GM12878 (cell line): ENCODE results near the gene CPEB3. TPM values are rescaled to one million over a fixed set of nuclear protein-coding genes. Genes with fewer than 3 reads are reported as not detected.

ENCODE experiments used
- ATAC-seq: fragments of 200-7000 bp; cut with Tn5 transposase; 3 replicates; pipeline ENCODE4 v1.9.1; 2020; ENCODE audit warnings: mild to moderate bottlenecking, moderate library complexity
- BruUV-seq: library from RNA; stranded (reverse); fragments of 400-500 nt; replicated peaks from 2 replicates; lab custom pipeline; 2021; lab: Mats Ljungman, UMichigan
- CTCF ChIA-PET: fragments of 300-600 bp; sonication (Branson Sonifier 250); formaldehyde crosslinking; extraction: SDS; loops from one replicate; lab custom pipeline; 2021; ENCODE audit warnings: inconsistent platforms; lab: Yijun Ruan, JAX
- POLR2A ChIA-PET: fragments of 350-600 bp; formaldehyde crosslinking; extraction: SDS; loops from one replicate; lab custom pipeline; 2021; ENCODE audit warnings: inconsistent platforms; lab: Charles Lee
- RAD21 ChIA-PET: fragments of 300-600 bp; sonication (Branson Sonifier 250); formaldehyde crosslinking; loops from one replicate; lab custom pipeline; 2023; ENCODE audit warnings: antibody characterized with exemption; ENCODE audit not compliant: unreplicated experiment; lab: Charles Lee
- SMC1A ChIA-PET: fragments of 300-600 bp; sonication (Branson Sonifier 250); formaldehyde crosslinking; loops from one replicate; lab custom pipeline; 2023; ENCODE audit not compliant: unreplicated experiment, uncharacterized antibody; lab: Charles Lee
- DNase-seq: peaks from one replicate; pipeline ENCODE4 v3.0.0-alpha.2; 2011; ENCODE audit warnings: low read depth, low spot score
- FAIRE-seq: peaks from 3 replicates; lab custom pipeline; 2011; peaks lifted over from hg19 to GRCh38; lab: Jason Lieb, UNC
- H2AFZ ChIP-seq: 2 replicates; pipeline ENCODE4 v1.6.0; 2011; ENCODE audit warnings: low read depth, low read length, control low read depth; ENCODE audit not compliant: control insufficient read depth
- H3K27ac ChIP-seq: 2 replicates; pipeline ENCODE4 v1.5.1; 2011; ENCODE audit warnings: control low read depth; ENCODE audit not compliant: control insufficient read depth, insufficient read depth
- H3K27me3 ChIP-seq, 2 experiments: replicated peaks in 1 of 2; 2 replicates each; pipeline versions ENCODE4 v1.6.0 to v1.6.1; 2011; ENCODE audit warnings: low read length in 1 of 2; ENCODE audit not compliant: control insufficient read depth in 2 of 2, insufficient read depth in 2 of 2
- H3K36me3 ChIP-seq, 2 experiments: 2 replicates each; pipeline ENCODE4 v1.5.1; 2011; ENCODE audit warnings: low read length in 1 of 2; ENCODE audit not compliant: control insufficient read depth in 2 of 2, insufficient read depth in 2 of 2
- H3K4me1 ChIP-seq: 2 replicates; pipeline ENCODE4 v1.6.1; 2011; ENCODE audit warnings: mild to moderate bottlenecking, low read length, moderate library complexity, mixed read lengths; ENCODE audit not compliant: control insufficient read depth, insufficient read depth
- H3K4me2 ChIP-seq: 2 replicates; pipeline ENCODE4 v1.6.0; 2011; ENCODE audit warnings: control low read depth; ENCODE audit not compliant: control insufficient read depth, insufficient read depth
- H3K4me3 ChIP-seq: fragments of 200-600 bp; sonication (generic); 2 replicates; pipeline ENCODE4 v1.5.1; 2016
- H3K79me2 ChIP-seq: 2 replicates; pipeline ENCODE4 v1.6.0; 2011; ENCODE audit warnings: low read length; ENCODE audit not compliant: control insufficient read depth, insufficient read depth
- H3K9ac ChIP-seq: 2 replicates; pipeline ENCODE4 v1.8.0; 2011; ENCODE audit warnings: low read length, control low read depth, mixed read lengths; ENCODE audit not compliant: control insufficient read depth, insufficient read depth
- H3K9me3 ChIP-seq: replicated peaks from 3 replicates; pipeline ENCODE4 v1.5.1; 2011; ENCODE audit warnings: mild to moderate bottlenecking, low read length; ENCODE audit not compliant: control insufficient read depth, insufficient read depth
- H4K20me1 ChIP-seq: 2 replicates; pipeline ENCODE4 v1.6.0; 2011; ENCODE audit not compliant: control insufficient read depth, insufficient read depth
- CREB1 ChIP-seq: IDR thresholded peaks from 2 replicates; pipeline ENCODE4 v1.6.1; 2012; ENCODE audit warnings: low read depth, mild to moderate bottlenecking, inconsistent platforms
- KAT2A ChIP-seq: conservative IDR thresholded peaks from 2 replicates; pipeline ENCODE4 v1.6.1; 2011; ENCODE audit warnings: low read depth, low read length; ENCODE audit not compliant: control insufficient read depth
- RBBP5 ChIP-seq: fragments of 200-600 bp; sonication (generic); conservative IDR thresholded peaks from 2 replicates; pipeline ENCODE4 v1.6.1; 2016
- ZNF24 ChIP-seq: fragments of 450-650 bp; IDR thresholded peaks from 2 replicates; pipeline ENCODE4 v1.6.1; 2017; ENCODE audit warnings: antibody characterized with exemption, mild to moderate bottlenecking
- WGBS: methylation state at CpG from one replicate; pipeline ENCODE4 v1.1.6; 2016; ENCODE audit warnings: low lambda C conversion rate; ENCODE audit not compliant: insufficient replicate concordance, insufficient coverage; ENCODE audit errors: missing lambda C conversion rate; 5-methylcytosine and 5-hydroxymethylcytosine counted together
- in situ Hi-C: fragments of 300-500 bp; cut with MboI; formaldehyde crosslinking; loops from 9 replicates; pipeline ENCODE4 v1.14.3; 2018; ENCODE audit warnings: mixed read lengths
- intact Hi-C: fragments of 100-400 bp; cut with micrococcal nuclease; formaldehyde crosslinking; loops from one replicate; pipeline ENCODE4 v1.14.2; 2022; ENCODE audit not compliant: unreplicated experiment
- polyA plus RNA-seq, 11 experiments: library from polyadenylated mRNA; depleted of rRNA in 4 of 11; unstranded in 6 of 11; stranded (reverse) in 5 of 11; fragments of >200 nt; fragmentation: Nextera tagmentation in 4 of 11; fragmentation: Illumina TruSeq in 1 of 11; extraction: Ambion mirVana in 4 of 11; extraction: Trizol in 1 of 11; gene quantifications; 1 replicate in 1 of 11; 2 replicates in 10 of 11; pipeline versions ENCODE4 v1.2.1 to v1.2.3, GENCODE V29; 2011 to 2016; ENCODE audit warnings: inconsistent platforms in 2 of 11, missing spikeins in 2 of 11, low read depth in 1 of 11
- total RNA-seq, 4 experiments: library from RNA; depleted of rRNA in 3 of 4; stranded (reverse); fragments of >200 nt in 3 of 4; fragmentation: Illumina TruSeq in 1 of 4; extraction: Trizol in 1 of 4; gene quantifications; 2 replicates each; pipeline versions ENCODE4 v1.2.1 to v1.2.3, GENCODE V29; 2013 to 2021
- TF ChIP-seq, protein P1 (sequence below): IDR thresholded peaks from 2 replicates; pipeline ENCODE4 v1.6.1; 2012; ENCODE audit warnings: mild to moderate bottlenecking, low read depth, low read length
- TF ChIP-seq, protein P2 (sequence below): IDR thresholded peaks from 2 replicates; pipeline ENCODE4 v1.6.1; 2011; ENCODE audit warnings: mild to moderate bottlenecking, low read depth, low read length, moderate library complexity; ENCODE audit not compliant: insufficient replicate concordance

CPEB3 gene
- total and polyA plus RNA-seq, 10 of the 15 experiments (the other 5 are each of a cell fraction or from before 2014, with no cell fraction given), result 0.50 to 2.3 (median 1.2) TPM

GRCh38 chr10:92213049-92213448 lies 77.8 kb downstream of the CPEB3 start:
- SMC1A ChIA-PET, result no interaction called here
- Histone ChIP-seq H3K4me1 (peaks cover 19% of the 10 kb centered on the region), H4K20me1 (no peaks in the 10 kb centered on the region), H3K9ac (no peak overlapping the region), H3K9me3 (no peaks in the 10 kb centered on the region), H3K27ac (no peak overlapping the region), H3K79me2 (no peaks in the 10 kb centered on the region), H3K36me3 (no peaks in the 10 kb centered on the region), H3K4me3 (no peak overlapping the region), H3K27me3 (no peaks in the 10 kb centered on the region), H2AFZ (no peak overlapping the region), H3K4me2 (no peak overlapping the region)
- POLR2A ChIA-PET, result no interaction called here
- FAIRE-seq, result no peak
- BruUV-seq, result TSS peak; percentile 45
- DNase-seq, result no peak
- CTCF ChIA-PET, result interaction anchor here (1.4 kb wide), 1 partner anchor 18 kb away, joined by 3 read pairs; no protein-coding TSS in a partner anchor
- TF ChIP-seq RBBP5 (no peak), KAT2A (no peak), CREB1 (no peak), ZNF24 (no peak)
- TF ChIP-seq, protein P1, sequence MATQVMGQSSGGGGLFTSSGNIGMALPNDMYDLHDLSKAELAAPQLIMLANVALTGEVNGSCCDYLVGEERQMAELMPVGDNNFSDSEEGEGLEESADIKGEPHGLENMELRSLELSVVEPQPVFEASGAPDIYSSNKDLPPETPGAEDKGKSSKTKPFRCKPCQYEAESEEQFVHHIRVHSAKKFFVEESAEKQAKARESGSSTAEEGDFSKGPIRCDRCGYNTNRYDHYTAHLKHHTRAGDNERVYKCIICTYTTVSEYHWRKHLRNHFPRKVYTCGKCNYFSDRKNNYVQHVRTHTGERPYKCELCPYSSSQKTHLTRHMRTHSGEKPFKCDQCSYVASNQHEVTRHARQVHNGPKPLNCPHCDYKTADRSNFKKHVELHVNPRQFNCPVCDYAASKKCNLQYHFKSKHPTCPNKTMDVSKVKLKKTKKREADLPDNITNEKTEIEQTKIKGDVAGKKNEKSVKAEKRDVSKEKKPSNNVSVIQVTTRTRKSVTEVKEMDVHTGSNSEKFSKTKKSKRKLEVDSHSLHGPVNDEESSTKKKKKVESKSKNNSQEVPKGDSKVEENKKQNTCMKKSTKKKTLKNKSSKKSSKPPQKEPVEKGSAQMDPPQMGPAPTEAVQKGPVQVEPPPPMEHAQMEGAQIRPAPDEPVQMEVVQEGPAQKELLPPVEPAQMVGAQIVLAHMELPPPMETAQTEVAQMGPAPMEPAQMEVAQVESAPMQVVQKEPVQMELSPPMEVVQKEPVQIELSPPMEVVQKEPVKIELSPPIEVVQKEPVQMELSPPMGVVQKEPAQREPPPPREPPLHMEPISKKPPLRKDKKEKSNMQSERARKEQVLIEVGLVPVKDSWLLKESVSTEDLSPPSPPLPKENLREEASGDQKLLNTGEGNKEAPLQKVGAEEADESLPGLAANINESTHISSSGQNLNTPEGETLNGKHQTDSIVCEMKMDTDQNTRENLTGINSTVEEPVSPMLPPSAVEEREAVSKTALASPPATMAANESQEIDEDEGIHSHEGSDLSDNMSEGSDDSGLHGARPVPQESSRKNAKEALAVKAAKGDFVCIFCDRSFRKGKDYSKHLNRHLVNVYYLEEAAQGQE, result no peak
- TF ChIP-seq, protein P2, sequence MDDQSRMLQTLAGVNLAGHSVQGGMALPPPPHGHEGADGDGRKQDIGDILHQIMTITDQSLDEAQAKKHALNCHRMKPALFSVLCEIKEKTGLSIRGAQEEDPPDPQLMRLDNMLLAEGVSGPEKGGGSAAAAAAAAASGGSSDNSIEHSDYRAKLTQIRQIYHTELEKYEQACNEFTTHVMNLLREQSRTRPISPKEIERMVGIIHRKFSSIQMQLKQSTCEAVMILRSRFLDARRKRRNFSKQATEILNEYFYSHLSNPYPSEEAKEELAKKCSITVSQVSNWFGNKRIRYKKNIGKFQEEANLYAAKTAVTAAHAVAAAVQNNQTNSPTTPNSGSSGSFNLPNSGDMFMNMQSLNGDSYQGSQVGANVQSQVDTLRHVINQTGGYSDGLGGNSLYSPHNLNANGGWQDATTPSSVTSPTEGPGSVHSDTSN, result no peak
- in situ Hi-C loops, result no loop called here
- ATAC-seq, result no peak
- 98% methylated on average over 2 of the region's 2 CpGs for WGBS
- RAD21 ChIA-PET, result no interaction called here
- intact Hi-C loops, result loop anchor here (5.0 kb wide), 1 partner anchor 126 kb away; no protein-coding TSS in a partner anchor
